Endodermal cell (in vitro differentiated cells): Measurements from ENCODE around the gene WIF1. TPM values are rescaled to one million over a fixed set of nuclear protein-coding genes. Genes with fewer than 3 reads are reported as not detected.

Experiments
- DNase-seq: peaks from one replicate; pipeline ENCODE4 v3.0.0-alpha.2; 2017
- H3K27ac ChIP-seq: 2 replicates; pipeline ENCODE4 v1.5.1; 2013; ENCODE audit warnings: mild to moderate bottlenecking, low read depth, low read length, moderate library complexity
- H3K27me3 ChIP-seq: 2 replicates; pipeline ENCODE4 v1.6.1; 2013; ENCODE audit warnings: mild to moderate bottlenecking, low read length, moderate library complexity; ENCODE audit not compliant: insufficient read depth, control insufficient read depth, poor library complexity, severe bottlenecking
- H3K36me3 ChIP-seq: 2 replicates; pipeline ENCODE4 v1.7.0; 2013; ENCODE audit warnings: mild to moderate bottlenecking, low read length, moderate library complexity; ENCODE audit not compliant: control insufficient read depth, insufficient read depth
- H3K4me1 ChIP-seq: one replicate; pipeline ENCODE4 v1.7.0; 2013; ENCODE audit warnings: low read length; ENCODE audit not compliant: control insufficient read depth, insufficient read depth
- H3K4me3 ChIP-seq: 2 replicates; pipeline ENCODE4 v1.5.1; 2013; ENCODE audit warnings: mild to moderate bottlenecking, low read length, moderate library complexity
- H3K9ac ChIP-seq: 2 replicates; pipeline ENCODE4 v1.6.1; 2013; ENCODE audit warnings: mild to moderate bottlenecking, low read length, moderate library complexity; ENCODE audit not compliant: poor library complexity, severe bottlenecking; ENCODE audit errors: extremely low read depth
- H3K9me3 ChIP-seq: 2 replicates; pipeline ENCODE4 v1.6.1; 2013; ENCODE audit warnings: mild to moderate bottlenecking, low read length, moderate library complexity; ENCODE audit not compliant: control insufficient read depth
- H3K27ac Mint-ChIP-seq: 2 replicates; pipeline ENCODE4 v1.8.0; 2020; ENCODE audit warnings: mixed read lengths
- H3K27me3 Mint-ChIP-seq: 2 replicates; pipeline ENCODE4 v1.8.0; 2021; ENCODE audit warnings: mild to moderate bottlenecking, mixed read lengths; ENCODE audit not compliant: insufficient read depth
- H3K36me3 Mint-ChIP-seq: 2 replicates; pipeline ENCODE4 v1.8.0; 2020; ENCODE audit warnings: low read depth, mixed read lengths
- H3K4me1 Mint-ChIP-seq: 2 replicates; pipeline ENCODE4 v1.8.0; 2020; ENCODE audit warnings: mixed read lengths
- H3K4me3 Mint-ChIP-seq: 2 replicates; pipeline ENCODE4 v1.8.0; 2020; ENCODE audit warnings: mild to moderate bottlenecking, moderate library complexity, mixed read lengths
- H3K9me3 Mint-ChIP-seq: 2 replicates; pipeline ENCODE4 v1.8.0; 2020; ENCODE audit warnings: mild to moderate bottlenecking, mixed read lengths
- CTCF ChIP-seq: fragments of 200-600 bp; sonication (generic); conservative IDR thresholded peaks from 2 replicates; pipeline ENCODE4 v1.5.0; 2021; ENCODE audit warnings: antibody characterized with exemption, mild to moderate bottlenecking
- WGBS, 2 experiments: methylation state at CpG; one replicate each; pipeline versions ENCODE4 v1.1.5 to v1.1.7; 2013; ENCODE audit warnings: missing lambda C conversion rate in 2 of 2, mixed read lengths in 1 of 2; ENCODE audit not compliant: insufficient coverage in 1 of 2, insufficient read length in 1 of 2; 5-methylcytosine and 5-hydroxymethylcytosine counted together
- total RNA-seq, 2 donors: library from RNA; stranded (reverse); fragmentation: NEBNext Ultra II Directional in 1 of 2; extraction: Animal tissue kit (Norgen Biotek cat#: 25700) in 1 of 2; gene quantifications; 2 replicates in 1 of 2; 3 replicates in 1 of 2; pipeline ENCODE4 v1.2.1, GENCODE V29; 2021

The WIF1 gene
- total RNA-seq, 2 donors from 2014 or later: not detected

DNA sequence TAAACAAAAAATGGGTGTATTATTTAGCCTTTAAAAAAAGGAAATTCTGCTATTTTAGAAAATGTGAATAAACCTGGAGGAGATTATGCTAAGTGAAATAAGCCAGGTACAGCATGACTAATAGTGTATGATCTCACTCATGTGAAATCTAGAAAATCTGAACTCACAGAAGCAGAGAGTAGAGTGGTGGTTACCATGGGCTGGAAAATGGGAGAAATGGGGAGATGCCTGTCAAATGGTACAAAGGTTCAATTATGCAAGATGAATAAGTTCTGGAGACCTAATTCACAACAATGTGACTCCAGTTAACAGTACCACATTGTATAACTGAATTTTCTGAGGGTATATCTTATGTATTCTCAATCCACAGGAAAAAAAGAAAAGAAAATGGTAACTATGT is 30.9 kb upstream of the WIF1 start:
- H3K4me3 ChIP-seq: no peak overlapping the region
- Mint-ChIP-seq H3K36me3 (no peaks in the 10 kb centered on the region), H3K4me3 (no peak overlapping the region), H3K4me1 (peaks cover 9% of the 10 kb centered on the region), H3K27me3 (peaks cover 29% of the 10 kb centered on the region), H3K27ac (no peak overlapping the region), H3K9me3 (no peaks in the 10 kb centered on the region)
- no peak overlapping the region for H3K27ac ChIP-seq
- H3K9me3 ChIP-seq: no peaks in the 10 kb centered on the region
- no peak for TF ChIP-seq CTCF
- no peaks in the 10 kb centered on the region for H3K36me3 ChIP-seq
- no peak for DNase-seq
- H3K27me3 ChIP-seq: no peaks in the 10 kb centered on the region
- H3K4me1 ChIP-seq: peaks cover 3% of the 10 kb centered on the region
- H3K9ac ChIP-seq: no peak overlapping the region

DNA sequence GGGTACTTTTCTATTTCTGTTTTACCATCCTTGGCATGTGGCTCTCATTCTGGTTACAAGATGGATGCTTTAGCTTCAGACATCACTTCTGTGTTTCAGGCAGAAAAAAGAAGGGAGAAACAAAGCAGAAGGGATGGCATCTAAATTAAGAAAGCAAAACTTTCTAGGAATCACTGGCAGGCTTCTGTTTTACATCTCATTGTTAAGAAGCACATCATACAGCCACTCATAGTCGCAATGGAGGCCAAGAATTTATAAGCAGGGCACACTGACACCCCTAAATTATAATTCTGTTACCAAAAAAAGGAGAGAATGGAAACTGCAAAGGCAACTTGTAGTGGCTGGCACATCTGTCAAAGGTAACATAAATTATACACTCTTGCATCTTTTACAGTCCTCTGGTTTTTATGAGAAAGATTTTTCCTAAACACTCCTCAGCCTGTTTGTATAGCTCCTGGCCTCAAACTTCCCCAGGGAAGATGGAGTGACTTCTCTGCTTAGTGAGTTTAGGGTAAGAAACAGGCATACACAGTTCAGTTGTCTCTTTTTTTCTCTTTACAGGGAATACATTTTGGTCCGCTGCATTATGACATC is 26.3 kb upstream of the WIF1 start:
- no peaks in the 10 kb centered on the region for H3K4me1 Mint-ChIP-seq
- H3K4me3 Mint-ChIP-seq: no peak overlapping the region
- no peaks in the 10 kb centered on the region for H3K36me3 Mint-ChIP-seq
- Histone ChIP-seq H3K4me1 (no peaks in the 10 kb centered on the region), H3K27me3 (no peaks in the 10 kb centered on the region), H3K9ac (no peak overlapping the region), H3K36me3 (no peaks in the 10 kb centered on the region), H3K9me3 (no peaks in the 10 kb centered on the region), H3K27ac (no peak overlapping the region), H3K4me3 (no peak overlapping the region)
- no peak overlapping the region for H3K27ac Mint-ChIP-seq
- no peak for DNase-seq
- peaks cover 15% of the 10 kb centered on the region for H3K27me3 Mint-ChIP-seq
- TF ChIP-seq CTCF: no peak
- H3K9me3 Mint-ChIP-seq: no peaks in the 10 kb centered on the region
- WGBS, 2 experiments: 93% methylated on average over 2 of the region's 2 CpGs; no CpG with 5 or more reads in 1 of the 2 experiments

DNA sequence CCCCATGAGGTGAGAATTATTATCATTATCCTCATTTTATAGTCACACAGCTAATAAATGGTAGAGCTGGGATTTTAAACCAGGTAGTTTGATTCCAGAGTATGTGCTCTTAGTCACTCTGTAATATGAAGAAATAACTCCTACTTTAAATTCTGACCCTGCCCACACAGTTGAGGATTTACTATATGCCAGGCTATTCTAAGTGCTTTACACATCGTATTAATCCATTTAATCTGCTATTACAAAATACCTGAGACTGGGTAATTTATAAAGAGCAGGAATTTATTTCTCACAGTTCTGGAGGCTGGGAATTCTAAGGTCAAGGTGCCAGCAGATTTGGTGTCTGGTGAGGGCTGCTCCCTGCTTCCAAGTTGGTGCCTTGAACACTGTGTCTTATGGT is 19.6 kb upstream of the WIF1 start:
- peaks cover 4% of the 10 kb centered on the region for H3K9me3 Mint-ChIP-seq
- H3K36me3 Mint-ChIP-seq: no peaks in the 10 kb centered on the region
- no peak overlapping the region for H3K27ac Mint-ChIP-seq
- H3K4me3 ChIP-seq: no peak overlapping the region
- no peak overlapping the region for H3K4me3 Mint-ChIP-seq
- no peaks in the 10 kb centered on the region for H3K27me3 ChIP-seq
- peaks cover 1% of the 10 kb centered on the region for H3K27me3 Mint-ChIP-seq
- H3K4me1 Mint-ChIP-seq: no peaks in the 10 kb centered on the region
- H3K9me3 ChIP-seq: peaks cover 8% of the 10 kb centered on the region
- no peaks in the 10 kb centered on the region for H3K4me1 ChIP-seq
- H3K36me3 ChIP-seq: no peaks in the 10 kb centered on the region
- DNase-seq: no peak
- no peak overlapping the region for H3K9ac ChIP-seq
- H3K27ac ChIP-seq: no peak overlapping the region
- TF ChIP-seq CTCF: no peak
- WGBS, 2 experiments: 100% methylated on average over 1 of the region's 1 CpG; no CpG with 5 or more reads in 1 of the 2 experiments
